ENCODE measurements around the gene FANCC. TPM values are rescaled to one million over a fixed set of nuclear protein-coding genes. Genes with fewer than 3 reads are reported as not detected.

FANCC gene
- total and polyA plus RNA-seq, 2 of the 13 experiments (the other 11 are each of a cell fraction or from before 2014, with no cell fraction given): 7.4 to 8.6 TPM

DNA sequence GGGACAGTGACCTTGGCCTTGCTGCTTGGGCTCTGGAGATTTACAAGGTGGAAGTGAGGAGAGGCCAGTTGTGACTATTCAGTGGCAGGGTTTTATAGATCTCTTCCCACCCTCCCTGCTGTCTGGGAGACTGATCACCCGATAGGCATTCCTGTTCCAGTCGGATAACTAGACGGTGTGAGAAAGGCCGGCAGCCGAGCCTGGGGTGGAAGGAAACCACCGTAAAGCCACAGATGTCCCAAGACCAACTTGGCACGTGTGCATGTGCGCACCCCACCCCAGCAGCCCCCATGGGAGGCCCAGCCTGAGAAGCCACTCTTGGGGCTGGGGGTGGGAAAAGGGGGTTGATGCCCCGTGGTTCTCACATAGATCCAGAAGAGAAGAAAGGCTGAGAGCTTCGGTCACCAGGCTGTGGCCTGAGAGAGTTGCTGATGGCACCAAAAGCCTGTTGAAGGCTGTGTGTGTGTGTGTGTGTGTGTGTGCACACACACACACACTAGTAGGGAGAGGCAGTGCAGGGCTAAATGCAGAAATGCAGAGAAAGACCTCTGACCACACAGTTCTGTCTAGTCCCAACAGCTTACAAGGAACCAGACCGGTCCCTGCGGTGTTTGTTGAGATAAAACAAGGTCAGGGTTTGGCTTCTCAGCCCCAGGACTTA, 225.8 kb downstream of the FANCC start:
- DNase-seq (ENCODE audit: low spot score) (no peak), FAIRE-seq (no peak), ATAC-seq (peak; percentile 11)
- peaks cover 18% of the 10 kb centered on the region for H3K4me1 ChIP-seq (ENCODE audit: insufficient read depth, low read length)
- 82% methylated on average over 3 of the region's 12 CpGs for WGBS (ENCODE audit: low lambda C conversion rate)
- peaks cover 3% of the 10 kb centered on the region; the same call in 1 of the 2 replicates for H4K20me1 ChIP-seq (ENCODE audit: insufficient read depth, low read length)
- CTCF ChIA-PET (ENCODE audit: low intra/inter-chr PET ratio, low total read pairs): no interaction called here
- POLR2A ChIA-PET: no interaction called here
- TF ChIP-seq ZNF543 (CRISPR knock-in tag; IDR thresholded peaks at IDR 0.05) (0 out of 2 replicates have a peak, but pooled peaks have one; percentile 21), POLR2AphosphoS5 (IDR thresholded peaks at IDR 0.05; ENCODE audit: low read depth, low read length) (peak; percentile 22; the same call in 1 of the 2 replicates), REPIN1 (CRISPR knock-in tag; IDR thresholded peaks at IDR 0.05; ENCODE audit: borderline replicate concordance, low read depth) (0 out of 2 replicates have a peak, but pooled peaks have one; percentile 4), ZNF329 (CRISPR knock-in tag; IDR thresholded peaks at IDR 0.05; ENCODE audit: low read depth) (no peak)
- TF ChIP-seq, protein P1, sequence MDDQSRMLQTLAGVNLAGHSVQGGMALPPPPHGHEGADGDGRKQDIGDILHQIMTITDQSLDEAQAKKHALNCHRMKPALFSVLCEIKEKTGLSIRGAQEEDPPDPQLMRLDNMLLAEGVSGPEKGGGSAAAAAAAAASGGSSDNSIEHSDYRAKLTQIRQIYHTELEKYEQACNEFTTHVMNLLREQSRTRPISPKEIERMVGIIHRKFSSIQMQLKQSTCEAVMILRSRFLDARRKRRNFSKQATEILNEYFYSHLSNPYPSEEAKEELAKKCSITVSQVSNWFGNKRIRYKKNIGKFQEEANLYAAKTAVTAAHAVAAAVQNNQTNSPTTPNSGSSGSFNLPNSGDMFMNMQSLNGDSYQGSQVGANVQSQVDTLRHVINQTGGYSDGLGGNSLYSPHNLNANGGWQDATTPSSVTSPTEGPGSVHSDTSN (CRISPR knock-in tag; IDR thresholded peaks at IDR 0.05; ENCODE audit: borderline replicate concordance): no peak
- no peaks in the 10 kb centered on the region for H3K79me2 ChIP-seq (ENCODE audit: insufficient read depth, low read length)
- in situ Hi-C loops (cut with HindIII; ENCODE audit: extremely low pct_ligation_motif_present, low pct_unique_long_range_greater_than_20kb): no loop called here
- H3K27ac ChIP-seq (ENCODE audit: extremely low read length, insufficient read depth, low read length): no peak overlapping the region
- no peak overlapping the region for H2AFZ ChIP-seq (ENCODE audit: low read length)
- H3K36me3 ChIP-seq (replicated peaks in 1 of 2; ENCODE audit: control insufficient read depth in 1 of 2, insufficient read depth in 2 of 2, low read length in 2 of 2): peaks cover 7 to 16% of the 10 kb centered on the region in 2 experiments; a peak in 3 of 5 replicates
- H3K4me2 ChIP-seq (ENCODE audit: low read depth, low read length): no peak overlapping the region
- H3K9me3 ChIP-seq (ENCODE audit: low read length): no peaks in the 10 kb centered on the region
- intact Hi-C loops (cut with micrococcal nuclease; ENCODE audit: unreplicated experiment): no loop called here
- no TSS peak for BruUV-seq (replicated peaks)
- H3K27me3 ChIP-seq (ENCODE audit: control insufficient read depth in 1 of 2, insufficient read depth in 2 of 2, low read length in 2 of 2): no peaks in the 10 kb centered on the region
- H3K4me3 ChIP-seq (replicated peaks in 1 of 3; ENCODE audit: insufficient read depth in 1 of 3, low read depth in 2 of 3, low read length in 3 of 3): no peak overlapping the region
- no peak overlapping the region for H3K9ac ChIP-seq (ENCODE audit: insufficient read depth, low read depth, low read length)
